Measurements from ENCODE around the gene TMEM269.

DNA sequence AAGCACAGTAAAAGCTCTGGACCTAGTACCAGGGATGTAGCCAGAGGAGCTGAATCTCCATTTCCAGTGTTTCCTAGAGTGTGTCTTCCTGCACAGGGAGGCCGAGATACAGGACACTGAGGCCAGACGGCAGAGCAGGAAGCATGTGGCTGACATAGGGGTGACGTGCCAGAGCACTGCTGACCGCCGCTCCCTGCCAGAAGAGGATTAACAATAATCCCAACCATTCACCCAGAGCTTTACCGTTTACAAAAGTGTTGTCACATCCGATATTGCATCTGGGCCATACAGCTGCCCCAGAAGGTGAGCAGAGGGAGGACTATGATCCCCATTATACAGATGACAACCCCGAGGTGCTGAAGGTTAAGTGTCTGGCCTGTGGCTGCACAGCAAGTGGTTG lies 38.9 kb upstream of the TMEM269 start:
- TF ChIP-seq ZNF658 (tag by site-specific recombination; IDR thresholded peaks at IDR 0.05) (no peak), ZNF621 (tag by site-specific recombination; IDR thresholded peaks at IDR 0.05) (no peak), CTCF (tag by site-specific recombination; IDR thresholded peaks at IDR 0.05) (no peak), BCL6B (tag by site-specific recombination; IDR thresholded peaks at IDR 0.05) (no peak), ZEB2 (tag by site-specific recombination; IDR thresholded peaks at IDR 0.05) (no peak), SP2 (tag by site-specific recombination; IDR thresholded peaks at IDR 0.05) (no peak), SETDB1 (IDR thresholded peaks at IDR 0.05; ENCODE audit: insufficient read length, low read length) (no peak), ZNF664 (tag by site-specific recombination; IDR thresholded peaks at IDR 0.05) (no peak), RBAK (tag by site-specific recombination; IDR thresholded peaks at IDR 0.05) (no peak)
- TF ChIP-seq, protein P1, sequence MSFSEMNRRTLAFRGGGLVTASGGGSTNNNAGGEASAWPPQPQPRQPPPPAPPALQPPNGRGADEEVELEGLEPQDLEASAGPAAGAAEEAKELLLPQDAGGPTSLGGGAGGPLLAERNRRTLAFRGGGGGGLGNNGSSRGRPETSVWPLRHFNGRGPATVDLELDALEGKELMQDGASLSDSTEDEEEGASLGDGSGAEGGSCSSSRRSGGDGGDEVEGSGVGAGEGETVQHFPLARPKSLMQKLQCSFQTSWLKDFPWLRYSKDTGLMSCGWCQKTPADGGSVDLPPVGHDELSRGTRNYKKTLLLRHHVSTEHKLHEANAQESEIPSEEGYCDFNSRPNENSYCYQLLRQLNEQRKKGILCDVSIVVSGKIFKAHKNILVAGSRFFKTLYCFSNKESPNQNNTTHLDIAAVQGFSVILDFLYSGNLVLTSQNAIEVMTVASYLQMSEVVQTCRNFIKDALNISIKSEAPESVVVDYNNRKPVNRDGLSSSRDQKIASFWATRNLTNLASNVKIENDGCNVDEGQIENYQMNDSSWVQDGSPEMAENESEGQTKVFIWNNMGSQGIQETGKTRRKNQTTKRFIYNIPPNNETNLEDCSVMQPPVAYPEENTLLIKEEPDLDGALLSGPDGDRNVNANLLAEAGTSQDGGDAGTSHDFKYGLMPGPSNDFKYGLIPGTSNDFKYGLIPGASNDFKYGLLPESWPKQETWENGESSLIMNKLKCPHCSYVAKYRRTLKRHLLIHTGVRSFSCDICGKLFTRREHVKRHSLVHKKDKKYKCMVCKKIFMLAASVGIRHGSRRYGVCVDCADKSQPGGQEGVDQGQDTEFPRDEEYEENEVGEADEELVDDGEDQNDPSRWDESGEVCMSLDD (tag by site-specific recombination; IDR thresholded peaks at IDR 0.05) = no peak
